HG03135 (cell line): ENCODE measurements around the gene FSTL4.

ENCODE experiments used
- ATAC-seq: cut with Tn5 transposase; IDR thresholded peaks from one replicate; pipeline ENCODE4 v1.9.1; 2021; ENCODE audit warnings: mild to moderate bottlenecking, moderate library complexity; ENCODE audit not compliant: unreplicated experiment

The FSTL4 gene

DNA sequence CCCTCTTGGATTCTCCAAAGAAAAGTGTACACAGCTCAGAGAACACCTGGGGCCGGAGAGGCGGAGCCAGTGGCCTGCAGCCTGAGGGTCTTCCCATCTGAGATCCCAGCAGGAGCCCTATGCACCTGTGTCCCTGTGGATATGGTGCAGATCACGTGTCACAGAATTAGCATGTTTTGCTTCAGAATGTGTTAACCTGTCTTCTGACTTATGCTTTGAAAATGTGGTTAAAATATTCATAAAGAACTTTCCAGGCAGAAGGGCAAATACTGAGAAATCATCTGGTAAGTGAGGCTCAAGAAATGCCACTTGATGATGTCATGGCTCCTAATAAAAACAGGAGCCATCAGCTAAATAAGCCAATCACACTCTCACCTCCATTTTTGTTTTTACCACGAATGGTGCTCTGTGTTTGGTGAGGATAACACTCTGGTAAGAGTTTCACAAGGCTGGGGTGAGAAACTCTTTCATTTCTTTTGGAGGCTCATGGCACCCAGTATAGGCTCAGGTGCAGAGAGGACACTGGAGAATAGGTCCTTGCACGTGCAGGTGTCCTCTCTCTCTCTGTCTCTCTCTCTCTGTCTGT is 279.8 kb downstream of the FSTL4 start:
- no peak for ATAC-seq

- no peak for ATAC-seq
Measured at GRCh38 chr5:133331941-133332340, 280.4 kb downstream of the FSTL4 start.

- no peak for ATAC-seq
Measured at GRCh38 chr5:133330956-133331355, 281.4 kb downstream of the FSTL4 start.

GRCh38 chr5:133328800-133329199 is 283.5 kb downstream of the FSTL4 start:
- ATAC-seq: no peak

GRCh38 chr5:133327946-133328401 is 284.4 kb downstream of the FSTL4 start:
- ATAC-seq: no peak

- ATAC-seq: no peak
Measured at GRCh38 chr5:133326361-133326760, 286.0 kb downstream of the FSTL4 start.

DNA sequence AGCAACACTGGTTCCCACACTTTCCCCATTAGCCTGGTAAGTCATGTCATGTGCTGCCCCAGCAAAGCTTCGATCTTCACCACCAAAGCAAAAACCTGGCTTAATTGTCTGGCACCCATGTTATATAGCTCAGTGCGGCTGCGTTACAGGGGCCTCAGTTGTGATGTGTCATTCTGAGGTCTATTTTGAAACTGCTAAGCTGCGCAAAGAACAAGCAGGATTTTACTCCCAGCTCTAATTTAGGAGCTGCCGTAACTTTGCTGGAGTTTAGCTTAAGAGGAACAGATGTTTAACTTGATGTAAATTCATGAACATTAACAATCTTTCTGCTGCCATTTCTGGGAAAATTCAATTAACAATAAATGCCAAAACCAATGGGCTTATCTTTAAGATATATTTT is 286.5 kb downstream of the FSTL4 start:
- no peak for ATAC-seq

DNA sequence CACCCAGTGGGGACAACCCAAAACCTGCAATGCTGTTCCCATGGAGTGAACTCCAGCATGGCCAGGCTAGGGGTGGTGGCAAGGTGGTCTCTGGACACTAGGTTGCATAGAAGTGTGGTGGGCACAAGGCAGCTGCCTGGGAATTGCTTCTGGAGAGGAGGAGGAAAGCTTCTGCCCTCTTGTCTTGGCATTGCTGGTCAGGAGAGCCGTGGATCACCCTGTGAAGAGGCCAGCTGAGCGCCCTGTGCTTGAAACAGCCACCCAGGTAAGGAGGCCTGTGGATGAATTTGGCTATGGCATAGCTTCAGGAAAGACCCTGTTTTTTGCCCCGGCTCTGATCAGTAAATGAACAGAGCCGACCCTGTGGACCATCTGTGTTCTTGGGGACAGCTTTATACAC is 287.4 kb downstream of the FSTL4 start:
- no peak for ATAC-seq

DNA sequence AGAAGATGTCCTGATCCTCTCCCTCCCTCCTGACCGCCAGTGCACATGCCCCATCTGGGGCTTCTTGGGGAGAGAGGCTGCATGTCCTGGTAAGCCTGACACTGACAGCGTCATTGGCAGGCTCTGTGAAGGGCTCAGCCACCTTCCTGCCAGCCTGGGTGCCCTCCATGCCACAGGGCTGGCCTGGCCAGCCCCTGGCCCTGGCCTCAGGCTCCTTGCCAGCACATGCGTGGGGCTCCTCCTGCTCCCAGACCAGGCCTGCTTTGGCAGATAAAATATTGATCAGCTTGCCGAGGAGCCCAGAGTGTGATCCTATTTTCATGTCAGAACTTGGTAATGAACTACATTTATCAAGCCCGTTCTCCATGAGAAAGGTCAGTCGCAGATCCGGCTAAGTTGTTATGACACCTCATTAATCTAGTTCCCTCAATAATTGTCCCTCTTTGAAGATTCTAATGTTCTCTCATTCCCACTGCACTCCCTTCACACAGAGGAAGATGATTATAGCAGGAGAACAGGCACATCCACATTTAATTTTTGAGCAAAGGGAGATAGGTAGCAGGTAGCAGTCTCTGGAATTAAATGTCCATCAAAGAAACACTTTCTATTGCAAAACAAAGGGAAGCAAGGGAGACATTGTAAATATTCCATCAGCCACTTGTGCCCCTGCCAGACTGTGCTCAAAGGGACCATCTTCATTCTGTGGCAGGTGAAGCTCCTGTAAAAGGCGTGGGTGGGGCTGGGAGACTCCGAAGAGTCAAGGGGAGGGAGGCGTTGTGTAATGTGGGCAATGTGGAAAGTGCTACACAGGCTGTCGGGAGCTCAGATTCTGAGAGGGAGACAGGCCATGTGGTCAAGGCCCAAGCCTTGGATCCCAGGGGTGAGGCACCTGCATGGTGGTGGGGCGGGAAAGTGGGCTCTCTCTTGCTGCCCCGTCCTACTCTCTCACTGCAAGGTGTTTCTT is 288.6 kb downstream of the FSTL4 start:
- no peak for ATAC-seq

- no peak for ATAC-seq
Measured at GRCh38 chr5:133322743-133323142, 289.6 kb downstream of the FSTL4 start.

- peak; percentile 50 for ATAC-seq
Measured at GRCh38 chr5:133321833-133322420, 290.4 kb downstream of the FSTL4 start.

GRCh38 chr5:133321286-133321832 is 291.0 kb downstream of the FSTL4 start:
- ATAC-seq: no peak

GRCh38 chr5:133319905-133320520 is 292.3 kb downstream of the FSTL4 start:
- no peak for ATAC-seq

GRCh38 chr5:133319244-133319643 is 293.1 kb downstream of the FSTL4 start:
- no peak for ATAC-seq

DNA sequence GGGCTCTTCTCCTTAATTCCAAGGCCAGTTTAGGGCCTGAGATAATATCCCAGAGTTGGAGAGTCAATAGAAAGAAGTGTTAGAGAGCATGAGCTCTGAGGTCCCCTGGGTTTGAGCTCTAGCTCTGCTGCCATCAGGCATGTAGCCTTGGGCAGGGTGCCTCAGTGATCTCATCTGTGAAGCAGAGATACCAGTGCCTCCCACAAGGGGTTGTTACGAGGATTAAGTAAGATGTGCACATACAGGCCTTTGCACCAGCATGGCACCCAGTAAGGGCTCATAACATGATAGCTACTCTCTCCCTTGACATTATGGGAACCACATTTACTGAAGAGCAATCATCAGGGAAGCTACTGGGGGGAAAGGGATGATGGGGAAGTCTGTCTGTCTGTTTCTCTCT is 294.8 kb downstream of the FSTL4 start:
- ATAC-seq: no peak

GRCh38 chr5:133316346-133317343 is 295.7 kb downstream of the FSTL4 start:
- ATAC-seq: no peak

GRCh38 chr5:133314086-133314485 is 298.3 kb downstream of the FSTL4 start:
- no peak for ATAC-seq

DNA sequence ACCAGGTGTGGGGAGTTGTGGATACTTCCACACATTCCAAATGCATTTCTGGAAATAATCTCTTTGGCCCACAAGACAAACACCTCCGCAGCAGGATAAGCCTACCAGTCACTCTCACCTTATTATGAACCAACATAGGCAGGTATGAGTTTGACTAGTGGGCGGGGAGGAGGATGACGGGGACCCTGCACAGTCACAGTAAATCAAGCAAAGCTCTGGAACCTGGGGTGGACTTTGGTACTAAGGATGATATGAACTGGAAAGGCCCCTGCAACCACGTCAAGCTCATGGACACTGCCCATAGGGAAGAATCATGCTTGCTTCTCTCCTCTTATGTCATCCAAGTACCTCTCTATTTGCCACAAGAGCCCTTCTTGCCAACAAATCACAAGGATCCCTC is 301.2 kb downstream of the FSTL4 start:
- no peak for ATAC-seq

DNA sequence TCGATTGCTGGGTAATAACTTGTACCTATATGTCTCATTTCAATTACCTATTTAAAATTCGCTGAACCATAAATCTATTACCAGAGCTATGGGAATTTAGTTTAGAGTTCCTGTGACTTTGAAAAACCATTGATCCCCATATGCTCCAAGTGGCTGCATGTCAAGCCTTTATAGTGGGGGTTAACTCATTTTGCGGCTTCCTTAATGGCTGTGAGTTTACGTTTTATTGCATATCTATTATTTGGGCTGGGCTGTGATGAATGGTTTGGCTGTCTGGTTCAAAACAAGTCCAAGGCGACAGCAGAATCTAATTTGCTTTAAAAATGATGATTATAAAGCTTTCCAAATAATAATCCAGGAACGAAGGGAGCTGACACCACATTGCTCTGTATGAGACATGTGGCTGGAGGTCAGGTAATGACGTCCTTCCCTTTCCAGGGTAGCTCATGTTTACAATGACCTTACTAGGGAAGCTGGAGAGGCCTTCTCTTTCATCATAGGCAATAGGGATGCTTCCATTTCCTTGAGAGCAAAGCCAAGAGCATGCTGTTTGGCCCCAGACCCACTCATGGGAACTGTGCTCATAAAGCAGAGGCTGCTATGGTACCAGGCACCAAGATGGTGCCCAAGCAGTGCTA is 302.2 kb downstream of the FSTL4 start:
- ATAC-seq: no peak
